ENCODE results near the gene TPP1. TPM values are rescaled to one million over a fixed set of nuclear protein-coding genes. Genes with fewer than 3 reads are reported as not detected.
A peak's percentile ranks its signal among the peaks of the same experiment; 100 is the strongest.

The TPP1 gene
- 100 to 1,000 TPM; 114 to 120 TPM for total RNA-seq

DNA sequence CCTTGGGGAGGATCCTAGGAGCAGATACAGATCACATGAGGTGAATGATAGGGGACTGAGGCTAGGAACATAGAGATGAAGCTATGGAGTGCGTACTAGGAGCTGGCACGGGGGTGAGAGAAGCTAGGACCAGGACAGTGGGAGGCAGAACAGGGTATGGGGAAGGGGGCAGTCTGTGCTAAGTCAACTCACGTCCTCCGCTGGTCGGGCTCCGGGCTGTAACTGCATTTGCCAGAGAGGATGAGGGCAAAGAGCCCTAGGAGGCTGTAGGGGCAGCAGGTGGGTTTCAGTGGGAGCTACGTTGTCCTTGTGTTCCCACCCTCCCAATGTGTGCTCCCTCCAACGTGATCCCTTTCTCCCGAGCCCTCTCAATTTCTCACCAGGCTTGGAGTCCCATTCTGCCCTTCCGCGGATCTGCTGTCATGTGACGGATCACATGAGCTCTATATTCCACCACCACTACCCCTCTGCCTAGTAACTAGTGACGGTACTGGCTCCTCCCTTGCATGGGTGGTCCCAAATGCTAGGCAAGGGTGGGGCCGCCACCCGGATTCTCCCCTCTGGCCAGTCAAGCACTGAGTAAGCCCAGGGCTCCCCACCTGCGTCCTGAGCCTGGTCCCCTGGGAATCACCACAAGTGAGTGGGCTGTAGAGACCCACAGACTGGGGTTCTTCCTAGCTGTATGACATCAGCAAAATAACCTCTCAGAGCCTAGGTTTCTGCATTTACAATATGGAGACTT is at the start of gene TPP1:
TPP1 (minus strand) TSS at position 419 of the 742 bp plus-strand sequence; CDS start at position 397, 22 bp downstream.
- DNase-seq, result peak; percentile 86
- peaks cover 5% of the 10 kb centered on the region for H3K4me1 Mint-ChIP-seq

GRCh38 chr11:6667733-6668374 is 48.6 kb upstream of the TPP1 start:
- Mint-ChIP-seq H3K27me3 (peaks cover 3% of the 10 kb centered on the region), H3K4me1 (peaks cover 48% of the 10 kb centered on the region), H3K36me3 (peaks cover 6% of the 10 kb centered on the region), H3K9me3 (no peaks in the 10 kb centered on the region), H3K27ac (peak overlapping the region; percentile 60), H3K4me3 (no peak overlapping the region)
- DNase-seq (peak; percentile 48), ATAC-seq (ENCODE audit: low read depth) (peak; percentile 71)
- POLR2A ChIA-PET, result interaction anchor here (0.8 to 2.2 kb wide), 7 partner anchors 10 to 65 kb away, joined by 3 to 9 read pairs (median 4); partner anchors contain the start of genes ILK, MRPL17, RRP8 and TPP1

More for the DNA sequence above, at the start of gene TPP1:
- ATAC-seq (ENCODE audit: low read depth), result peak; percentile 93
- POLR2A ChIA-PET, result interaction anchor here (1.0 to 5.4 kb wide), 10 partner anchors 8 to 228 kb away, joined by 3 to 95 read pairs (median 8); partner anchors contain the start of genes ILK, MRPL17, RRP8 and SMPD1
- Mint-ChIP-seq H3K27ac (no peak within 1 kb of the TSS), H3K27me3 (no peaks in the 10 kb centered on the region), H3K36me3 (peaks cover 13% of the 10 kb centered on the region), H3K9me3 (no peaks in the 10 kb centered on the region), H3K4me3 (no peak within 1 kb of the TSS)

GRCh38 chr11:6666302-6667183 is 47.3 kb upstream of the TPP1 start:
- no peaks in the 10 kb centered on the region for H3K9me3 Mint-ChIP-seq
- POLR2A ChIA-PET, result interaction anchor here (0.7 to 1.9 kb wide), 5 partner anchors 8 to 63 kb away, joined by 3 to 9 read pairs (median 4); partner anchors contain the start of genes ILK, MRPL17, RRP8 and TPP1
- H3K4me3 Mint-ChIP-seq, result no peak overlapping the region
- H3K4me1 Mint-ChIP-seq, result peaks cover 38% of the 10 kb centered on the region
- H3K27me3 Mint-ChIP-seq, result peaks cover 3% of the 10 kb centered on the region
- H3K36me3 Mint-ChIP-seq, result peaks cover 3% of the 10 kb centered on the region
- DNase-seq (no peak), ATAC-seq (ENCODE audit: low read depth) (no peak)
- no peak overlapping the region for H3K27ac Mint-ChIP-seq

GRCh38 chr11:6664551-6664950 is 45.3 kb upstream of the TPP1 start:
- Mint-ChIP-seq H3K9me3 (no peaks in the 10 kb centered on the region), H3K27me3 (peaks cover 3% of the 10 kb centered on the region), H3K4me1 (peaks cover 24% of the 10 kb centered on the region), H3K4me3 (no peak overlapping the region), H3K27ac (no peak overlapping the region), H3K36me3 (no peaks in the 10 kb centered on the region)
- no peak for DNase-seq
- POLR2A ChIA-PET, result interaction anchor here (0.7 kb wide), 1 partner anchor 12 kb away, joined by 3 read pairs; no protein-coding TSS in a partner anchor
- ATAC-seq (ENCODE audit: low read depth), result no peak

GRCh38 chr11:6663794-6664469 is 44.7 kb upstream of the TPP1 start:
- POLR2A ChIA-PET, result interaction anchor here (0.7 kb wide), 1 partner anchor 11 kb away, joined by 3 read pairs; no protein-coding TSS in a partner anchor
- peak overlapping the region; percentile 55 for H3K27ac Mint-ChIP-seq
- ATAC-seq (ENCODE audit: low read depth) (no peak), DNase-seq (no peak)
- peaks cover 3% of the 10 kb centered on the region for H3K27me3 Mint-ChIP-seq
- H3K9me3 Mint-ChIP-seq, result no peaks in the 10 kb centered on the region
- H3K4me3 Mint-ChIP-seq, result no peak overlapping the region
- H3K4me1 Mint-ChIP-seq, result peaks cover 24% of the 10 kb centered on the region
- H3K36me3 Mint-ChIP-seq, result no peaks in the 10 kb centered on the region

DNA sequence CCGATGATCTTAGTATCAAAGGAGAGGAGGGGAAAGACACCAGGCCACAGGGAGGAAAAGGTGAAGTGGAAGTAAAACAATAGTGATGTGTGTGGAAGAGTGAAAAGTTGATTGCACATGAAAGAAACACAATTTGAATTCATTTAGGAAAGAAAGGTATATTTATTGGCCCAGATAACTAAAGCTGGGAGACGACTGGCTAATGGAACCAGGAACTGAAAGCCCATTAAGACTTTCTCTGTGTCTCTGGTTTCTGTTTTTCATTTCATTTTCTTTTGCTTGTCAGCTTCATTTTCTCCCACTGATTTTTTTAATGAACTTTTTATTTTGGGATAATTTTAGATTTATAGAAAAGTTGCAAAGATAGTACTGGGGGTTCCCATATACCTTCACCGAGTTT is 41.5 kb upstream of the TPP1 start:
- POLR2A ChIA-PET, result no interaction called here
- Mint-ChIP-seq H3K27ac (no peak overlapping the region), H3K36me3 (peaks cover 2% of the 10 kb centered on the region), H3K4me1 (peaks cover 13% of the 10 kb centered on the region), H3K27me3 (peaks cover 19% of the 10 kb centered on the region), H3K9me3 (no peaks in the 10 kb centered on the region), H3K4me3 (no peak overlapping the region)
- ATAC-seq (ENCODE audit: low read depth) (no peak), DNase-seq (no peak)

DNA sequence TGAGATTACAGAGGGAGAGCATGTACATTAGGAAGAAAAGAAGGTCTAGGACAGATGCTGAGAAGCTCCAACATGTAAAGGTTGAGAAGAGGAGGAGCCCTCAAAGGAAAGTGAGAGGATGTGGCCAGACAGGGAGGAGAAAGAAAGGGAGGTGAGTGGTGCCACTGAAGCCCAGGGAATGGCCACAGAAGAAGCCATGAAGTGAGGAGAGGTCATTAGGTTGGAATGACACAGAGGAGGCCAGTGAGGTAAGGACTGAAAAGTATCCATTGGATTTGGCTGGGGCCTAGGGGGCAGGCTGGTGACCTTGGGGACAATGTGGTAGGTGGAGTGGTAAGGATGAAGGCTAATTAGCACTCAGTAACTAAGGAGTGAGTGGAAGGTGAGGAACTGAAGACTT is 39.4 kb upstream of the TPP1 start:
- peaks cover 19% of the 10 kb centered on the region for H3K27me3 Mint-ChIP-seq
- ATAC-seq (ENCODE audit: low read depth) (no peak), DNase-seq (no peak)
- H3K36me3 Mint-ChIP-seq, result peaks cover 2% of the 10 kb centered on the region
- H3K4me3 Mint-ChIP-seq, result no peak overlapping the region
- H3K4me1 Mint-ChIP-seq, result peaks cover 10% of the 10 kb centered on the region
- no peaks in the 10 kb centered on the region for H3K9me3 Mint-ChIP-seq
- POLR2A ChIA-PET, result interaction anchor here (1.4 kb wide), 1 partner anchor 9 kb away, joined by 4 read pairs; no protein-coding TSS in a partner anchor
- H3K27ac Mint-ChIP-seq, result no peak overlapping the region

DNA sequence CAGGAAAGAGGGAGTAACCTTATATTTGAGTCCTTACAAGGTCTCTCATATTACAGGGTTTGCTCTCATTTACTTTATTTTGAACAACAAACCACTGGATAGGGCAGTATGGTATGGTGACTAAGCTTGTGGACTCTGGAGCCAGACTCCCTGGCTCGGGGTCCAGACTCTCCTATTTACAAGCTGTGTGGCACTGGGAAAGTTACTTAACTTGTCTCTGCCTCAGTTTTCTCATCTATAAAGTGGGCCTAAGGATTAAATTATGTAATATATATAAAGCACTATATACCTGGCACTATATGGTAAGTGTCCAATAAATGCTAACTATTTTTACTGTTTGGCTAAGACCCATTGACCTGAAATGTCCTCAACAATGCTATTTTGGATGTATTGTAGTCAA is 38.1 kb upstream of the TPP1 start:
- DNase-seq (no peak), ATAC-seq (ENCODE audit: low read depth) (no peak)
- Mint-ChIP-seq H3K4me1 (peaks cover 3% of the 10 kb centered on the region), H3K27me3 (peaks cover 16% of the 10 kb centered on the region), H3K36me3 (peaks cover 2% of the 10 kb centered on the region), H3K4me3 (no peak overlapping the region), H3K9me3 (no peaks in the 10 kb centered on the region), H3K27ac (no peak overlapping the region)
- POLR2A ChIA-PET, result interaction anchor here (1.2 to 1.4 kb wide), 2 partner anchors 10 to 46 kb away, joined by 3 to 4 read pairs; partner anchors contain the start of gene TAF10

- H3K4me1 Mint-ChIP-seq, result peaks cover 3% of the 10 kb centered on the region
- peaks cover 16% of the 10 kb centered on the region for H3K27me3 Mint-ChIP-seq
- ATAC-seq (ENCODE audit: low read depth) (no peak), DNase-seq (no peak)
- POLR2A ChIA-PET, result interaction anchor here (1.2 kb wide), 1 partner anchor 45 kb away, joined by 3 read pairs; the partner anchor contains the start of gene TAF10
- no peaks in the 10 kb centered on the region for H3K9me3 Mint-ChIP-seq
- no peak overlapping the region for H3K27ac Mint-ChIP-seq
- H3K4me3 Mint-ChIP-seq, result no peak overlapping the region
- H3K36me3 Mint-ChIP-seq, result peaks cover 2% of the 10 kb centered on the region
Observed at GRCh38 chr11:6656936-6657335, 37.7 kb upstream of the TPP1 start.

GRCh38 chr11:6656584-6656915 is 37.3 kb upstream of the TPP1 start:
- Mint-ChIP-seq H3K4me3 (peak overlapping the region; percentile 74), H3K36me3 (peaks cover 2% of the 10 kb centered on the region), H3K9me3 (no peaks in the 10 kb centered on the region), H3K27ac (no peak overlapping the region), H3K4me1 (peaks cover 3% of the 10 kb centered on the region), H3K27me3 (peaks cover 16% of the 10 kb centered on the region)
- DNase-seq (no peak), ATAC-seq (ENCODE audit: low read depth) (no peak)
- POLR2A ChIA-PET, result interaction anchor here (1.2 kb wide), 1 partner anchor 45 kb away, joined by 3 read pairs; the partner anchor contains the start of gene TAF10

DNA sequence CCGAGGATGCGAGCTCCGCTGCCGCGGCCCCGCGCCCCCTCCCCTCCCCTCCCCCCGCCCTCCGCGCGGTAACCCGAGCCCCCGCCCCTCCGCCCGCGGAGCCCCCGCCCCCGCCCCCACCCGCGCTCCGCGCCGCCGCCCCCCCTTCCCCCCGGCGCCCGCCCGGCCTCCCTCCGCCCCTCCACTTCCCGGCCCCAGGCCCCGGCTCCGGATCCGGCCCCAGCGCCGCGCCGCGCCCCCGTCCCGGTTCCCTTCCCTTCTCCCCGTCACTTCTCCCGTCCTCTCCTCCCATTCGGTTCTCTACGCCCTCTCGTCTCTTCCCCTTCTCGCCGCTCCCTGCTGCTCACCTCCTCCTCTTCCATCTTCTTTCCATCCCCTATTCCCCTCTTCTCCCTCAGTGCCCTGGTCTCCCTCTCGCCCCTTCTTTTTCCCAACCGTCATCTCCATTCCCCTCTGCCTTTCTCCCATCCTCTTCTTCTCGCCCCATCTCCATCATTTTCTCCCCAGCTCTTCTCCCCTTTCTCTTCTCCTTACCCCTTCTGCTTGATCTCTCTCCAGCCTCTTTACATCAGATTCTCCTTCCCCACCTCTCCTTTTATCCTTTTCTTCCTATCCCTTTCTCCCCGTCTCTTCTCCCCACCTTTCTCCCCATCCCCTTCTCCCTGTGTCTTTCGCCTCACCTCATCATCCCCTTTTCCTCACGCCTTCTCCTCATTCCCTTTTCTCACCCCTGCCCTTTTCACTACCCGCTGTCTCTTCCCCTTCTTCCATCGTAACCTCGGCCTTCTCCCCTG is 36.8 kb upstream of the TPP1 start, which contains the start of gene DCHS1:
DCHS1 (minus strand) TSS at position 20 of the 794 bp plus-strand sequence. CDS start 14,196 bp downstream, outside the sequence.
- POLR2A ChIA-PET, result no interaction called here

More for the DNA sequence above, 36.8 kb upstream of the TPP1 start, which contains the start of gene DCHS1:
- Mint-ChIP-seq H3K36me3 (peaks cover 2% of the 10 kb centered on the region), H3K9me3 (no peaks in the 10 kb centered on the region), H3K27me3 (peaks cover 16% of the 10 kb centered on the region), H3K27ac (peak within 1 kb of the TSS; percentile 38), H3K4me1 (peaks cover 3% of the 10 kb centered on the region), H3K4me3 (peak within 1 kb of the TSS; percentile 74)
- ATAC-seq (ENCODE audit: low read depth) (no peak), DNase-seq (no peak)

Measured in activated naive CD8-positive, alpha-beta T cell treated with anti-CD3 and anti-CD28 coated beads, Interleukin-2, amount 10 ng/mL, durations not matched to agents 7 days and 5 days (primary cell).